ENCODE measurements around the gene DYNLT3.

DNA sequence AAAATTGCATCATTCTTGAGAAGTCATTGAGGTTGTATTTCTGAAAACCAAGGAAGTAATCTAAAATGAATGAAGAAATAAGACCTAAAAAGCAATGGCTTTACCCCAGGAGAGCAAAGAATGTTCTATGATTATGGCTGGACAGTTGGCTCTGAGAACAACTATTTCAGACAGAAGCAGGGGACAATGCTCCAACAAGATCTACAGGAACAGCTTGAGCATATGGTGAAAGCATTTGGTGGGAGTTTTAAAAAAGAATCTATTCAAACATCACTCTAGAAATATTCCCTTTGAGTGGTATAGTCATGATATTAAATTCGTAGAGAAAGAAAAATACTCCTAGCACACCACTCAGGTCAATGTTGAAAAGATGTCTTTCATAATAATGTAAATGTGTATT is 26.7 kb downstream of the DYNLT3 start:
- TF ChIP-seq, protein P1, sequence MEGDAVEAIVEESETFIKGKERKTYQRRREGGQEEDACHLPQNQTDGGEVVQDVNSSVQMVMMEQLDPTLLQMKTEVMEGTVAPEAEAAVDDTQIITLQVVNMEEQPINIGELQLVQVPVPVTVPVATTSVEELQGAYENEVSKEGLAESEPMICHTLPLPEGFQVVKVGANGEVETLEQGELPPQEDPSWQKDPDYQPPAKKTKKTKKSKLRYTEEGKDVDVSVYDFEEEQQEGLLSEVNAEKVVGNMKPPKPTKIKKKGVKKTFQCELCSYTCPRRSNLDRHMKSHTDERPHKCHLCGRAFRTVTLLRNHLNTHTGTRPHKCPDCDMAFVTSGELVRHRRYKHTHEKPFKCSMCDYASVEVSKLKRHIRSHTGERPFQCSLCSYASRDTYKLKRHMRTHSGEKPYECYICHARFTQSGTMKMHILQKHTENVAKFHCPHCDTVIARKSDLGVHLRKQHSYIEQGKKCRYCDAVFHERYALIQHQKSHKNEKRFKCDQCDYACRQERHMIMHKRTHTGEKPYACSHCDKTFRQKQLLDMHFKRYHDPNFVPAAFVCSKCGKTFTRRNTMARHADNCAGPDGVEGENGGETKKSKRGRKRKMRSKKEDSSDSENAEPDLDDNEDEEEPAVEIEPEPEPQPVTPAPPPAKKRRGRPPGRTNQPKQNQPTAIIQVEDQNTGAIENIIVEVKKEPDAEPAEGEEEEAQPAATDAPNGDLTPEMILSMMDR (IDR thresholded peaks at IDR 0.05) = no peak
- no peak for TF ChIP-seq POLR2A (IDR thresholded peaks at IDR 0.05)

All from heart left ventricle (tissue), 13 donors.